Fibroblast of pulmonary artery (primary cell): ENCODE results near the gene INAFM1.
"Not testable (repeated sequence)": the region's sequence is repeated elsewhere in the genome, so short reads cannot be mapped to it uniquely, and the experiment has no call there.

Experiments
- DNase-seq: peaks from one replicate; pipeline ENCODE4 v3.0.0-alpha.2; 2010; ENCODE audit warnings: low read depth
- H3K4me3 ChIP-seq: replicated peaks from 2 replicates; pipeline ENCODE4 v1.5.1; 2011; ENCODE audit warnings: low read depth, mild to moderate bottlenecking, control low read depth, low read length, moderate library complexity
- CTCF ChIP-seq: IDR thresholded peaks from 2 replicates; pipeline ENCODE4 v1.5.1; 2011; ENCODE audit warnings: mild to moderate bottlenecking, control low read depth, low read length, inconsistent platforms; ENCODE audit errors: missing control alignments

Gene INAFM1

GRCh38 chr19:47283405-47284059, 8.8 kb downstream of the INAFM1 start:
- no peak for DNase-seq
- TF ChIP-seq CTCF = no peak
- no peak overlapping the region for H3K4me3 ChIP-seq

GRCh38 chr19:47284324-47284899, 9.7 kb downstream of the INAFM1 start:
- no peak overlapping the region for H3K4me3 ChIP-seq
- peak; percentile 87 for TF ChIP-seq CTCF
- DNase-seq = peak; percentile 81

GRCh38 chr19:47296036-47296435, 21.4 kb downstream of the INAFM1 start:
- TF ChIP-seq CTCF = peak; percentile 65
- peak; percentile 82 for DNase-seq
- no peak overlapping the region for H3K4me3 ChIP-seq

- not testable (repeated sequence) for DNase-seq, H3K4me3 ChIP-seq
These were observed 26.2 kb downstream of the INAFM1 start for GRCh38 chr19:47300867-47301266.

- no peak for TF ChIP-seq CTCF
- no peak overlapping the region for H3K4me3 ChIP-seq
- DNase-seq = no peak
These were observed 27.6 kb downstream of the INAFM1 start for GRCh38 chr19:47302249-47302648.

- no peak overlapping the region for H3K4me3 ChIP-seq
- no peak for TF ChIP-seq CTCF
- DNase-seq = no peak
These were observed 29.3 kb downstream of the INAFM1 start for GRCh38 chr19:47303966-47304365.

GRCh38 chr19:47305309-47305751, 30.6 kb downstream of the INAFM1 start:
- H3K4me3 ChIP-seq = no peak overlapping the region
- TF ChIP-seq CTCF = peak; percentile 99
- DNase-seq = peak; percentile 83
